GM12891 (cell line): ENCODE measurements around the gene SENP2.

Experiments used
- POLR2A ChIP-seq: IDR thresholded peaks from 2 replicates; pipeline ENCODE4 v1.6.1; 2011; ENCODE audit warnings: low read depth, low read length, control low read depth
- POLR2AphosphoS5 ChIP-seq: IDR thresholded peaks from 2 replicates; pipeline ENCODE4 v1.6.1; 2011; ENCODE audit warnings: low read depth, low read length, control low read depth

DNA sequence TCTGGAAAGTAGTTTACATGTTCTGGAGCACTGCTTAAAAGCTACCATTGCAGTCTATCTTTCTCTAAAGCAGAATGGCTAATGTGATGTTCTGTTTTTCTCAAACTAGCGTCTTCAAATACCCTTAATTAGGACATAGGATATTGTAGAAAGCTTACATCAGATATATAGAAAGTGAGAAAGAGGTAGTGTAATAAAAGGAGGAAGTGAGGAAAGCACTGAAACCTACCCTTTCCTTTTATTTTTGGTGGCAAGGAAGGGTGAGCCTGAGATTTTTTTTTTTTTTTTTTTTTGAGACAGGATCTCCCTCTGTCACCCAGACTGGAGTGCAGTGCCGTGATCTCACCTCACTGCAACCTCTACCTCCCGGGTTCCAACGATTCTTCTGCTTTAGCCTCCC is 9.4 kb downstream of the SENP2 start:
- TF ChIP-seq POLR2AphosphoS5 (no peak), POLR2A (no peak)
